Spleen (tissue), 7 donors: ENCODE measurements around the gene NME8.

ENCODE experiments used
- CTCF ChIP-seq, 11 experiments: fragments of 200-600 bp in 7 of 11; fragments of 450-650 bp in 4 of 11; sonication (generic) in 4 of 11; IDR thresholded peaks in 8 of 11; conservative IDR thresholded peaks in 3 of 11; 1 replicate in 7 of 11; 2 replicates in 4 of 11; pipeline versions ENCODE4 v1.4.0 to v1.8.0; 2016 to 2021; ENCODE audit warnings: antibody characterized with exemption in 11 of 11, inconsistent platforms in 4 of 11, mild to moderate bottlenecking in 1 of 11
- POLR2A ChIP-seq, 3 donors: fragments of 450-650 bp; IDR thresholded peaks; one replicate each; pipeline ENCODE4 v1.5.1; 2017; ENCODE audit warnings: antibody characterized with exemption in 3 of 3, mild to moderate bottlenecking in 1 of 3
- POLR2AphosphoS5 ChIP-seq, 3 donors: sonication (generic); formaldehyde crosslinking; IDR thresholded peaks; one replicate each; pipeline ENCODE4 v1.5.1; 2017; ENCODE audit warnings: antibody characterized with exemption in 3 of 3
- donor health status: DM: no; HTN: no; CAD: no; lungs with moderate emphysema.
- donor health status: DM: no; HTN: no; CAD: no.
- donor health status: DM: no; HTN: no; CAD: no.

- TF ChIP-seq CTCF (IDR thresholded peaks at IDR 0.05 in 8 of 11, conservative IDR thresholded peaks at IDR 0.05 in 3 of 11) (no peak), POLR2A (IDR thresholded peaks at IDR 0.05) (no peak), POLR2AphosphoS5 (IDR thresholded peaks at IDR 0.05) (no peak)
Observed at GRCh38 chr7:37943905-37944736, 95.7 kb downstream of the NME8 start.
